Loucy (cell line): Measurements from ENCODE around the gene MPIG6B.

Experiments
- EZH2phosphoT487 ChIP-seq: fragments of 200-600 bp; IDR thresholded peaks from 2 replicates; pipeline ENCODE4 v1.6.1; 2018; ENCODE audit warnings: antibody characterized with exemption, mild to moderate bottlenecking, moderate library complexity, borderline replicate concordance
- TF ChIP-seq, protein P1 (sequence below): fragments of 200-600 bp; sonication (generic); conservative IDR thresholded peaks from 2 replicates; pipeline ENCODE4 v1.5.1; 2014; ENCODE audit warnings: mild to moderate bottlenecking, antibody characterized with exemption, low read length

- TF ChIP-seq, protein P1, sequence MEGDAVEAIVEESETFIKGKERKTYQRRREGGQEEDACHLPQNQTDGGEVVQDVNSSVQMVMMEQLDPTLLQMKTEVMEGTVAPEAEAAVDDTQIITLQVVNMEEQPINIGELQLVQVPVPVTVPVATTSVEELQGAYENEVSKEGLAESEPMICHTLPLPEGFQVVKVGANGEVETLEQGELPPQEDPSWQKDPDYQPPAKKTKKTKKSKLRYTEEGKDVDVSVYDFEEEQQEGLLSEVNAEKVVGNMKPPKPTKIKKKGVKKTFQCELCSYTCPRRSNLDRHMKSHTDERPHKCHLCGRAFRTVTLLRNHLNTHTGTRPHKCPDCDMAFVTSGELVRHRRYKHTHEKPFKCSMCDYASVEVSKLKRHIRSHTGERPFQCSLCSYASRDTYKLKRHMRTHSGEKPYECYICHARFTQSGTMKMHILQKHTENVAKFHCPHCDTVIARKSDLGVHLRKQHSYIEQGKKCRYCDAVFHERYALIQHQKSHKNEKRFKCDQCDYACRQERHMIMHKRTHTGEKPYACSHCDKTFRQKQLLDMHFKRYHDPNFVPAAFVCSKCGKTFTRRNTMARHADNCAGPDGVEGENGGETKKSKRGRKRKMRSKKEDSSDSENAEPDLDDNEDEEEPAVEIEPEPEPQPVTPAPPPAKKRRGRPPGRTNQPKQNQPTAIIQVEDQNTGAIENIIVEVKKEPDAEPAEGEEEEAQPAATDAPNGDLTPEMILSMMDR = peak; percentile 59
- TF ChIP-seq EZH2phosphoT487 = no peak
These were observed 10.9 kb upstream of the MPIG6B start for GRCh38 chr6:31712296-31712695.
